ENCODE results near the gene NTRK2. TPM values are rescaled to one million over a fixed set of nuclear protein-coding genes. Genes with fewer than 3 reads are reported as not detected.

NTRK2 gene
- total and polyA plus RNA-seq, 10 of the 15 experiments (the other 5 are each of a cell fraction or from before 2014, with no cell fraction given), result 0.42 to 4.6 (median 0.65) TPM

- in situ Hi-C loops (cut with MboI), result loop anchor here (10.0 kb wide), 1 partner anchor 50 kb away; no protein-coding TSS in a partner anchor
- SMC1A ChIA-PET (ENCODE audit: uncharacterized antibody, unreplicated experiment), result interaction anchor here (0.7 to 14.3 kb wide), 11 partner anchors 10 to 229 kb away, joined by 3 to 686 read pairs (median 4); no protein-coding TSS in a partner anchor
Observed at GRCh38 chr9:84705128-84705527, 35.6 kb downstream of the NTRK2 start.

More at GRCh38 chr9:84705128-84705527, 35.6 kb downstream of the NTRK2 start:
- peaks cover 24% of the 10 kb centered on the region for H3K4me1 ChIP-seq (ENCODE audit: control insufficient read depth, insufficient read depth, low read length)
- H3K9ac ChIP-seq (ENCODE audit: control insufficient read depth, insufficient read depth, low read length), result no peak overlapping the region
- ChIA-PET RAD21 (ENCODE audit: unreplicated experiment) (interaction anchor here (0.8 to 15.7 kb wide), 6 partner anchors 10 to 437 kb away, joined by 3 to 582 read pairs (median 5); no protein-coding TSS in a partner anchor), CTCF (interaction anchor here (1.0 to 14.5 kb wide), 7 partner anchors 9 to 905 kb away, joined by 3 to 792 read pairs (median 5); no protein-coding TSS in a partner anchor), POLR2A (interaction anchor here (0.9 kb wide), 1 partner anchor 26 kb away, joined by 11 read pairs; no protein-coding TSS in a partner anchor)
- no peaks in the 10 kb centered on the region for H3K36me3 ChIP-seq (ENCODE audit: control insufficient read depth in 2 of 2, insufficient read depth in 2 of 2, low read length in 1 of 2)
- intact Hi-C loops (cut with micrococcal nuclease; ENCODE audit: unreplicated experiment), result no loop called here
- ATAC-seq (no peak), DNase-seq (ENCODE audit: low read depth, low spot score) (no peak), FAIRE-seq (no peak)
- 0 out of 2 replicates have a peak overlapping the region, but pooled peaks have one; percentile 10 for H3K4me3 ChIP-seq
- no peaks in the 10 kb centered on the region for H4K20me1 ChIP-seq (ENCODE audit: control insufficient read depth, insufficient read depth)
- WGBS (ENCODE audit: insufficient coverage, insufficient replicate concordance, low lambda C conversion rate, missing lambda C conversion rate), result 87% methylated on average over 5 of the region's 5 CpGs
- H3K79me2 ChIP-seq (ENCODE audit: control insufficient read depth, insufficient read depth, low read length), result no peaks in the 10 kb centered on the region; the same call in 1 of the 2 replicates
- no peak overlapping the region for H3K4me2 ChIP-seq (ENCODE audit: control insufficient read depth, insufficient read depth)
- no peaks in the 10 kb centered on the region; the same call in 2 of the 3 replicates for H3K9me3 ChIP-seq (replicated peaks; ENCODE audit: control insufficient read depth, insufficient read depth, low read length)
- BruUV-seq (replicated peaks), result no TSS peak
- TF ChIP-seq REST (IDR thresholded peaks at IDR 0.05; ENCODE audit: low read depth, low read length) (no peak), ZZZ3 (IDR thresholded peaks at IDR 0.05; ENCODE audit: control insufficient read depth, insufficient read length, low read depth) (no peak), NFXL1 (IDR thresholded peaks at IDR 0.05; ENCODE audit: borderline replicate concordance) (no peak)
- no peaks in the 10 kb centered on the region for H3K27me3 ChIP-seq (replicated peaks in 1 of 2; ENCODE audit: control insufficient read depth in 2 of 2, insufficient read depth in 2 of 2, low read length in 1 of 2)
- H3K27ac ChIP-seq (ENCODE audit: control insufficient read depth, insufficient read depth), result no peak overlapping the region
- H2AFZ ChIP-seq (ENCODE audit: control insufficient read depth, low read depth, low read length), result no peak overlapping the region
